G401 (cell line): ENCODE results near the gene CNTN5. TPM values are rescaled to one million over a fixed set of nuclear protein-coding genes. Genes with fewer than 3 reads are reported as not detected.
A peak's percentile ranks its signal among the peaks of the same experiment; 100 is the strongest.

ENCODE experiments used
- DNase-seq: peaks from one replicate; pipeline ENCODE4 v3.0.0-alpha.2; 2015; ENCODE audit warnings: low spot score
- in situ Hi-C: cut with HindIII; loops from 2 replicates; pipeline ENCODE4 v1.10.0; 2016; ENCODE audit warnings: low sequenced_read_pairs, mixed read lengths
- total RNA-seq: library from RNA; depleted of rRNA; stranded (reverse); fragments of >200 nt; shearing (Covaris generic); gene quantifications from 2 replicates; pipeline ENCODE4 v1.2.3, GENCODE V29; 2014

The CNTN5 gene
- total RNA-seq, 1 experiment from 2014 or later: not detected

DNA sequence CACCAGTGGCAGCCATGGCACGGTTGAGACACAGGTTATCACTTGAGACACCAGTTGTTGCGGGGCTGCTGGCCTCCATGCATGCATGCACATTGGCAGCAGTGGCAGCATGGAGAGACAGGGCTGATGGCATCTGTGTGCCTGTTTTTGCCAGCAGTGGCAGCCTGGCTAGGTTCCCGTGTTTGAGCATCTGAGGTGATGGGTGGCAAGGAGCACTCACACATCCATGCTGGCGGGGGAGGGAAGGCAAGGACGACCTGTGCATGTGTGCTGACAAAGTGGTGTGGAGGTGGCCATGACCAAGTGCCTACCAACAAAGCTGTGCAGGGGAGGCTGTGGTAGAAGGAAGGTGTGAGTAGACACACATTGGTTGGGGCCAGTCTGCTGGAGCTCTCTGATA is 133.5 kb downstream of the CNTN5 start:
- no peak for DNase-seq
- in situ Hi-C loops: no loop called here

- in situ Hi-C loops: no loop called here
- no peak for DNase-seq
Measured at GRCh38 chr11:99160447-99160846, 139.7 kb downstream of the CNTN5 start.

DNA sequence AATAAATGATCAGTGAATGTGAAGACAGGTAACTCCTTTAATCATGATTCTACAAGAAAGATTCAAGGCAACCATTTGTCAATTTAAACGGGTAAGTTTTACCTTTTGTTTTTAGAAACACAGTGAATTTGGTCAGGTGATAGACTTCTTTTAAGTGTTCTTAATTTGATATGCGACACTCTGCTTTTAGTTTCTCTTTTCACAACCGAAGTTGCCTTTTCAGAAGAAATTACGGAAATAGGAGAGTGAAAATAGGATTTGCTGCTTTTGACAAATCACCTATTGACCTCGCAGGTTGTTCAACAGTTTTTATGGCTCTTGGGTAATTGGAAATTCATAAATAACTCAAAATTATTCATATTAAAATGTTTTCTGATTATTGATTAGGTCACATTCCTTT is 142.1 kb downstream of the CNTN5 start:
- no peak for DNase-seq
- in situ Hi-C loops: no loop called here

GRCh38 chr11:99170591-99170990 is 149.8 kb downstream of the CNTN5 start:
- no peak for DNase-seq
- in situ Hi-C loops: no loop called here

DNA sequence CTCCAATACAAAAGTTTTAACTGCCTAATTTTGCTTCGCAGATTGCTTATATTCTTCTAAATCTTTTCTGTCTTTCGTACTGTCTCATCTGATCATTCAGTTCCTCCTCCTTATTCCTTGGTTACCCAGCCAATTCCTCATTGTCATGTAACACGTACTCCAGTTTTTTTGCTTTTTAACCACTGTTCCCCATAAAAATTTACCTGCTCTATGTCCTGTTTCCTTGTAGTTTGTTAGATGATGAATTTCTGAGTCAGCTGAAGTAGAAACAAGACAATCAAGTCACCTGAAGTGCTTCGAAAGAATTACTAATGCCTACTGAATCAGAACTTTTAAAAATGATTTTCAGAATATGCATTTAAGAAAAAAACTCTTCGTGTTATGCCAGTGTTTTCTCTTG is 150.6 kb downstream of the CNTN5 start:
- no peak for DNase-seq
- in situ Hi-C loops: no loop called here

GRCh38 chr11:99176430-99176829 is 155.7 kb downstream of the CNTN5 start:
- in situ Hi-C loops: no loop called here
- no peak for DNase-seq

DNA sequence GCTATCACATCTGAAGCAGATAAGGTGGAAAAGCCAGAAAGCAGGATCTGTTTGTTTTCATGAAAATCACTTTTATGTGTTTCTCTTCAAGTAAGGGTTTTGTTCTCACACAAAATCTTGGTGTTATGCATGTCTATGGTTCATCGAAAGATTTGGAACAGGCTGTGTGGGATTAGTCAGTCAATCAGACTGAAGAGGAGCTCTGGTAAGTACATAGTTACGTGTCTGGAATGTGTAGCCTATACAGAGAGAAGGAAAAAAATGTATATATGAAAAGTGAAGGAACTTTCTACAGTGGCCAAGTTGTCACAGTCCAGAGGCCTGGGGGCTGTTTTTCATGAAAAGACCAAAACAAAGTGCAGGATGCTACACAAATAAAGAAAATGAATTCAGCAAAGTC is 156.7 kb downstream of the CNTN5 start:
- in situ Hi-C loops: no loop called here
- DNase-seq: no peak

- no peak for DNase-seq
- in situ Hi-C loops: no loop called here
Measured at GRCh38 chr11:99184146-99184545, 163.4 kb downstream of the CNTN5 start.

DNA sequence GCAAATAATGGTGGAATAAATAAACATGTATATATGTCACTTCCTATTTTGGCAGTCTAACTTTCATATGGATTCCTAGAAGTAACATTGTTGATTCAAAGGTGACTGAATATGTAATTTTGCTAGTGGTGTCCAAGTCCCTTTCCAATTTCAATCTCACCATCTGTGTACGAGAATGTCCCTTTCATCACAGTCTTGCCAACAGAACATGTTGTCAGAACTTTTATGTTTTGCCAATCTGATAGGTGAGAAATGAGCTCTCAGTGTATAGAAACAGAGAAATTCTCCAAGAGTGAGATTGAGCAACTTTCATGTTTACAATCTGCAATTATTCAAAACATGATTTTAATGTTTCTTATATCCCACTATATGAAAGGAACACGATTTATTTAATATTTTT is 167.5 kb downstream of the CNTN5 start:
- in situ Hi-C loops: no loop called here
- DNase-seq: no peak

DNA sequence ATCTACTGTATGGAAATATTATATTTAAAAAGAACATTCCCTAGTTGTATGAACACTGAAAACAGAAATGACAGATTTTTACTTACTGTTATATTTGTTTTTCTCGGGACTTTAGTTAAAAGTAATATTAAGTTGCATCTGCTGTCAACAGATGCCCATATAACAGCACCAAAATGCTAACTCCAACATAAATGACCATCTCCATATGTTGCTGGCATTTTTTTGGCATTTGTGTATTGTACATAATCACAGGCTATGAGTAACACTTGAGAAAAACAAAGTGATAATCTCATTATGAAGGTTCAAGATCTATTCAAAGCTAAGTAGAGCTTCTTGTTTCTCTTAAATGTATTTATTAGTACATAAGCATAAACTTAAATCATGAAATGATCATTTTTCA is 172.0 kb downstream of the CNTN5 start:
- in situ Hi-C loops: no loop called here
- no peak for DNase-seq

DNA sequence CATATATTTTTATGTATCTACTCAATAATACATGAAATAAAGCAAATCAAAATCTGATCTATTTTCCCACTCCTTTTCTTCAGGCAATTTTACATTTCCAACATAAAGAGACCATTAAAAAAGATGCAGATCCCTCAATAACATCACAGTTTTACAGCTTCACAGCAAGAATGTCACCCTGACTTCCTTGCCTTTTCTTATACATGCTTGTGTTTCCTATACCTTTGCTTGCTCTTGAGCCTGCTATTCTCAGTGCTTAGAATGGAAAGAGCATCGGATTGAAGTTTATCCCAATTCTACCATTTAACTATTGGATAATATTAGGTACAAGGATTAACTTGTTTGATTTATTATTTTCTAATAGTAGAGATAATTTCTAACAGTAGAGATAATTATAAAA is 176.7 kb downstream of the CNTN5 start:
- in situ Hi-C loops: no loop called here

DNA sequence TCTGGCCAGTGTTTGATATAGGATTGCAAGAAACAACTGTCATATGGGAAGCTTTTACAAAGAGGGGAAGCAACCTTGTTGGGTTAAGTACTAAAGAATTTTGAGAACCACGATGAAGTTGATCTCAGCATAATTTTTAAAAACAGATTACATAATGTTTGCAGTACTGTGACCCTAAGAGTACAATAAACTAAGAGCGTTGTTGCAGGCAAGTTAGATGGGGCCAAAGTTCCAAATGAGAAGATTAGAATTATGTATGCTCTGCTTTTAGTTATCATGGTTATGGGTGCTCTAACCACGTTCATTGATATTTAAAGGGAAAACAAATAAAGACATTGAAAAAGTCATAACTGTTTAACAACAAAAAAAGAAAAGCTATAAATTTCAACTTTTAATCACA is 177.5 kb downstream of the CNTN5 start:
- in situ Hi-C loops: no loop called here
- no peak for DNase-seq

More for the DNA sequence above, 176.7 kb downstream of the CNTN5 start:
- no peak for DNase-seq

DNA sequence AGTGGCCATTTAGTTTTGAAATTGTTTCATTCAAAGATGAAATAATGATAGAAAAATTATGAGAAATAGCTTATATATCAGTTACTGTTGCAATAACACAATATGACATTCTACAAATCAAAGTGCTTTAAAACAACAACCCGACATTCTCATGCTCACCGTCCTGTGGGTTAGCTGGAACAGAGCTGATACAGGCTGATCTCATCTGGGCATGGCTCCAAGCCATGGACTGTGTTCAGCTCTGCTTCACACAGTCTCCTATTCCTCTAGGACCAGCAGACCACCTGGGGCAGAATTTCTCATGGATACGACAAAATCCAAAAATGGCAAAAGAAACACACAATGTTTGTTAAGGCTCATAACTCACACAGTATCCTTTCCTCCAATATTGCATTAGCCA is 178.6 kb downstream of the CNTN5 start:
- in situ Hi-C loops: no loop called here
- peak; percentile 9 for DNase-seq

GRCh38 chr11:99200720-99201119 is 180.0 kb downstream of the CNTN5 start:
- DNase-seq: no peak

GRCh38 chr11:99208813-99209212 is 188.1 kb downstream of the CNTN5 start:
- in situ Hi-C loops: no loop called here
- no peak for DNase-seq

More at GRCh38 chr11:99200720-99201119, 180.0 kb downstream of the CNTN5 start:
- in situ Hi-C loops: no loop called here

- DNase-seq: no peak
- in situ Hi-C loops: no loop called here
Measured at GRCh38 chr11:99229544-99229943, 208.8 kb downstream of the CNTN5 start.

DNA sequence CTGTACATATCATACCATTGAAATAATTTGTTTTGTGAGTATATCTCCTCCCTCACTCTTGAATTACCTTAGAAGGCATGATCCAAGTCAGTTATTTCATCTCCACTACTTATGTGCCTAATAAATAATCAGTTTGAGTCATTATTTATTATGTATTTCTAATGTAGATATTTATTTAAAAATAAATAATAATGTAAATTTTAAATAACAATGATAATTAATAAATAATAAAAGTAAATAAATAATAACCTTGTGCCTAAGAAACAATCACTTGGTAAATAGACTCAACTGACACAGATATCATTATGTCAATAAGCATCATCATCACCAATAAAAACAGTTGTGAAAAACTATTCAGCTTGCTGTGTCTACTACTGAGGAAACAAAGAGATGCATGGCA is 213.8 kb downstream of the CNTN5 start:
- DNase-seq: no peak
- in situ Hi-C loops: no loop called here

GRCh38 chr11:99238401-99238800 is 217.7 kb downstream of the CNTN5 start:
- in situ Hi-C loops: no loop called here
- no peak for DNase-seq

DNA sequence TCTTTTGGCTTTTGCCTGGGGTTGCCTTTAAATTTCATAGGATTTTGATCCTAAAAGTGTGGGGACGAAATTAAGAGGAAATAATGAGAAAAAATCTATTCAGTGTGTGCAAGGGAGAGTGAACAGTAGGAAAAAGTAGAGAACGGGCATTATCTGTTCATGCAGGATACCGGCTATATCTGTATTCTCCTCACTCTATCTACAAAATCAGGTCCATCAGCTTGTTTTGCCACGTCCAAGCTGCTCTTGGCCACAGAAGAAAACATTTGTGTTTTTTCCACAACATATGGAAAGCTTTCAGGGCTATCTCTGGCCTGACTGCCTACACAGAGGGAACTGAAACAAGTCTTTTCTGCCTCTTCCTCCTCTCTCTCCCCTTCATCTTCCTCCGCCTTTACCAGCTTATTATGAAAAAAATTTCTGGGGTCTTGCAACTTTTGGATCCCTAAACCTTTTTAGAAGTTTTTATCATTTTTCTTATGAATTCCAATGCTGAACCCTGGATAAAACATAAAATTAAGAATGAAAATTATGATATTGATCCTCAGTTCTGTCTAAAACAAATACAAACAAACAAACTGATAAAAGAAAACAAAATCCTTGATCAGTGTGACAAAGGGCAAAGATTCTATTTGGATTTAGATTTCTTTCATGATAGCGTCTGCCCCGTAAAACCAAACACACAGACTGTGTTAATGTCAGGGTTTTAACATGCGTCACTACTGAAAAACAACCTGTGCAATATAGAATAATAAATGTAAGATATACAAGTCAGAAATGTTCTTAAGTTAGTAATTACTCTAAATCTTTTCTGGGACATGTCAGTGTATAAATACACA is 219.7 kb downstream of the CNTN5 start:
- no peak for DNase-seq
- in situ Hi-C loops: no loop called here

DNA sequence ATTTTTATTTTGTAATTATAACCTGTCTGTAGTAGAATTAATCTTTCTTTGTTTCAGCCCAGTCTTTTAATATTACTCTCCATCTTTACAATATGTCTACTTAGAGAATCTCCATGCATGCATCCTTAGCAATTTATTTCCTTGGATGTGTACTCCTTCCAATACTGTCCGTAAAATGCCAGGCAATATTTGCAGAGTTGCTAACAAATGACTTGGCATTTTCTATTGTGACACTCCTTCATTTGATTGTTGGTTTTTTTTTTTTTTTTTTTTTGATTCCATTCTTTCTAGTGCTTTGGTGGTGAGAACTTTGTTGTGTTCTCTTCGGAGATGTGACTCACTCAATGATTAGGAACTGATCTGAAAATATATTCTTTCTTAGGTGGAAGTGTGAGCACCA is 220.3 kb downstream of the CNTN5 start:
- no peak for DNase-seq
- in situ Hi-C loops: no loop called here

DNA sequence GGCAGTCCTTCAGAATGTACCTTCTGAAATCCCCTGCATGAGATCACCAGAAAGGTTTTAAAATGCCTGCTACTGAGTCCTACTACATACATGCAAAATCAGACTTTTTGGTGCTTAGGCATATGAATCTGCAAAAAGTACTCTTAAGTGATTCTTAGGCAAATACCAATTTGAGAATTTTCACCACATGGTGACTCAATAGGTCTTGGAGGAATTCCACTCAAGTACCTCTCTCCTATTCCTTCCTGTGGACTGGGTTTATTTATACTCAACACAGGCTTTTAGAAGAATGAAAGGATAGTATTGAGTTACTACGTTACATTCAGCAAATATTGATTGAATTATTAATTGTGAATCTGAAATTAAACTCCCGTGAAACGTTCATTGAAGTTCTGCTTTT is 223.9 kb downstream of the CNTN5 start:
- no peak for DNase-seq
- in situ Hi-C loops: no loop called here
